GM21825 (cell line): ENCODE results near the gene FARP2.
"Not testable (repeated sequence)": the region's sequence is repeated elsewhere in the genome, so short reads cannot be mapped to it uniquely, and the experiment has no call there.

Experiments used
- ATAC-seq: cut with Tn5 transposase; IDR thresholded peaks from one replicate; pipeline ENCODE4 v1.9.1; 2021; ENCODE audit warnings: mild to moderate bottlenecking, moderate library complexity; ENCODE audit not compliant: unreplicated experiment

Gene FARP2

GRCh38 chr2:241453919-241454318, 97.8 kb downstream of the FARP2 start:
- ATAC-seq: not testable (repeated sequence)

- ATAC-seq: no peak
Observed at GRCh38 chr2:241454837-241455485, 98.9 kb downstream of the FARP2 start.

- ATAC-seq: no peak
Observed at GRCh38 chr2:241456546-241456945, 100.5 kb downstream of the FARP2 start.

- ATAC-seq: no peak
Observed at GRCh38 chr2:241458687-241459086, 102.6 kb downstream of the FARP2 start.

GRCh38 chr2:241459520-241459919, 103.4 kb downstream of the FARP2 start:
- no peak for ATAC-seq

GRCh38 chr2:241460631-241461030, 104.5 kb downstream of the FARP2 start:
- no peak for ATAC-seq

GRCh38 chr2:241461693-241462677, 105.9 kb downstream of the FARP2 start:
- no peak for ATAC-seq

GRCh38 chr2:241463276-241464135, 107.4 kb downstream of the FARP2 start:
- no peak for ATAC-seq

GRCh38 chr2:241465543-241465942, 109.5 kb downstream of the FARP2 start:
- ATAC-seq: no peak

- ATAC-seq: no peak
Observed at GRCh38 chr2:241466230-241466629, 110.1 kb downstream of the FARP2 start.

- ATAC-seq: no peak
Observed at GRCh38 chr2:241467777-241468475, 111.8 kb downstream of the FARP2 start.

- ATAC-seq: no peak
Observed at GRCh38 chr2:241468476-241468781, 112.3 kb downstream of the FARP2 start.

GRCh38 chr2:241469746-241470145, 113.7 kb downstream of the FARP2 start:
- no peak for ATAC-seq

GRCh38 chr2:241473399-241473798, 117.3 kb downstream of the FARP2 start:
- no peak for ATAC-seq

GRCh38 chr2:241475267-241475666, 119.2 kb downstream of the FARP2 start:
- no peak for ATAC-seq

- ATAC-seq: no peak
Observed at GRCh38 chr2:241478166-241478565, 122.1 kb downstream of the FARP2 start.

- ATAC-seq: no peak
Observed at GRCh38 chr2:241479026-241479898, 123.2 kb downstream of the FARP2 start.

GRCh38 chr2:241481687-241482086, 125.6 kb downstream of the FARP2 start:
- ATAC-seq: no peak

- ATAC-seq: no peak
Observed at GRCh38 chr2:241482126-241482955, 126.3 kb downstream of the FARP2 start.
